Measurements from ENCODE around the gene MORN1. TPM values are rescaled to one million over a fixed set of nuclear protein-coding genes. Genes with fewer than 3 reads are reported as not detected.
"Not testable (repeated sequence)": the region's sequence is repeated elsewhere in the genome, so short reads cannot be mapped to it uniquely, and the experiment has no call there.

Gene MORN1
- total and polyA plus RNA-seq, 2 experiments from 2014 or later = 4.5 to 9.4 TPM

DNA sequence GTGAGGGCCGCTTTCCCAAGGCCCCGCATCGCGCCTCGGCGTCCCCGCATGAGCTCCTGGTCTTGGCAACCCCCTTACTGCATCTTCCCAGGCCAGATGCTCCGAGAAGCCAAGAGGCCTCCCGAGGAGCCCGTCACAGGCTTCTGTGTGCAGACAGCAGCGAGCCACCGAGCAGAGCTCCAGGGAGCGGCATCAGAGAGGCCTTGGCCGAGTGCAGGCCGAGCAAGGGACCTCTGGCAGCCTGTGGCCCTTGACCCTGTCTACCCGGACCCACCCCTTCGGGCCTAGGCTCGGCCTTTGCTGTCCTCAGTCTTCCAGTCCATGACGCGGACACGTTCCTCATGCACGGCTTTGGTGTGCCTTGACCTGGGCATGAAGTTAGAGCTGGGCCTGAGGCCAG is 63.5 kb downstream of the MORN1 start:
- no peaks in the 10 kb centered on the region for H3K27me3 ChIP-seq
- no peak for TF ChIP-seq EZH2 (IDR thresholded peaks at IDR 0.05; ENCODE audit: borderline replicate concordance)
- TF ChIP-seq EZH2phosphoT487 (IDR thresholded peaks at IDR 0.05; ENCODE audit: low read depth, severe bottlenecking, unreplicated experiment) = no peak
- TF ChIP-seq, protein P1, sequence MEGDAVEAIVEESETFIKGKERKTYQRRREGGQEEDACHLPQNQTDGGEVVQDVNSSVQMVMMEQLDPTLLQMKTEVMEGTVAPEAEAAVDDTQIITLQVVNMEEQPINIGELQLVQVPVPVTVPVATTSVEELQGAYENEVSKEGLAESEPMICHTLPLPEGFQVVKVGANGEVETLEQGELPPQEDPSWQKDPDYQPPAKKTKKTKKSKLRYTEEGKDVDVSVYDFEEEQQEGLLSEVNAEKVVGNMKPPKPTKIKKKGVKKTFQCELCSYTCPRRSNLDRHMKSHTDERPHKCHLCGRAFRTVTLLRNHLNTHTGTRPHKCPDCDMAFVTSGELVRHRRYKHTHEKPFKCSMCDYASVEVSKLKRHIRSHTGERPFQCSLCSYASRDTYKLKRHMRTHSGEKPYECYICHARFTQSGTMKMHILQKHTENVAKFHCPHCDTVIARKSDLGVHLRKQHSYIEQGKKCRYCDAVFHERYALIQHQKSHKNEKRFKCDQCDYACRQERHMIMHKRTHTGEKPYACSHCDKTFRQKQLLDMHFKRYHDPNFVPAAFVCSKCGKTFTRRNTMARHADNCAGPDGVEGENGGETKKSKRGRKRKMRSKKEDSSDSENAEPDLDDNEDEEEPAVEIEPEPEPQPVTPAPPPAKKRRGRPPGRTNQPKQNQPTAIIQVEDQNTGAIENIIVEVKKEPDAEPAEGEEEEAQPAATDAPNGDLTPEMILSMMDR (IDR thresholded peaks at IDR 0.05; ENCODE audit: poor library complexity) = no peak
- no peak for DNase-seq (ENCODE audit: low spot score)
- no peaks in the 10 kb centered on the region for H3K79me2 ChIP-seq
- H3K4me2 ChIP-seq = no peak overlapping the region
- no peak overlapping the region for H2AFZ ChIP-seq
- no peaks in the 10 kb centered on the region for H4K20me1 ChIP-seq (ENCODE audit: insufficient read depth, poor library complexity, severe bottlenecking)
- no peak overlapping the region for H3K4me3 ChIP-seq
- no peaks in the 10 kb centered on the region for H3K9me3 ChIP-seq (ENCODE audit: low read depth)
- H3K27ac ChIP-seq = no peak overlapping the region
- no peaks in the 10 kb centered on the region for H3K9me2 ChIP-seq (replicated peaks; ENCODE audit: insufficient read depth)
- H3K4me1 ChIP-seq (ENCODE audit: insufficient read depth) = peaks cover 21% of the 10 kb centered on the region
- 90% methylated on average over 19 of the region's 22 CpGs for WGBS (ENCODE audit: low lambda C conversion rate, missing lambda C conversion rate)
- no peaks in the 10 kb centered on the region for H3K36me3 ChIP-seq (replicated peaks; ENCODE audit: insufficient read depth, low read depth)

DNA sequence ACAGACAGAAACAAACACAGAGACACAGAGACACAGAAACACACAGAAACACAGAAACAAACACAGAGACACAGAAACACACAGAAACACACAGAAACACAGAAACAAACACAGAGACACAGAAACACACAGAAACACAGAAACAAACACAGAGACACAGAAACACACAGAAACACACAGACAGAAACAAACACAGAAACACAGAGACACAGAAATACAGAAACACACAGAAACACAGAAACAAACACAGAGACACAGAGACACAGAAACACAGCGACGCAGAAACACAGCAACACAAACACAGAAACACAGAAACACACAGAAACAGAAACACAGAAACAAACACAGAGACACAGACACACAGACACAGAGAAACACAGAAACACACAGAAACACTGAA is 64.2 kb downstream of the MORN1 start:
- peaks cover 28% of the 10 kb centered on the region for H3K4me1 ChIP-seq (ENCODE audit: insufficient read depth)
- DNase-seq (ENCODE audit: low spot score); H3K9me3 ChIP-seq (ENCODE audit: low read depth): not testable (repeated sequence)

DNA sequence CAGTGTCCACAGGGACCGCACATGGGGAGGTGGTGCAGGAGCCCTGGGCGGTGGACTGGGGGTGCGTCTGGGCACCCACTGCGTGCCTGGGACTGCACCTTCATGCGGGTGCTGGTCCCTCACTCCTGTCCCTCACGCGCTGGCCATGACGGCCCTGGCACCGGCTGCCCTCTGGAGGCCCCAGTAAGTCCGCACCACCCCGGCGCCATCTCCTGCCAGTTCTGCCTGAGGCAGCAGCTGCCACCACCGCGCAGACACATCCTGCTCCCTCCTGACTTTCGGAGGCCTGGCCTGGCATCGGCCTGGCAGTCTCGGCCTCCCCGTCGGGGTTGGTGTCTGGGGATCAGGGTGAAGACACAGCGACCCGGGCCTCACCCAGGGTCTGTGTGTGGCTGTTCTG is 64.8 kb downstream of the MORN1 start:
- H3K9me3 ChIP-seq (ENCODE audit: low read depth) = no peaks in the 10 kb centered on the region

More for the DNA sequence above, 64.2 kb downstream of the MORN1 start:
- not testable (repeated sequence) for H3K36me3 ChIP-seq (replicated peaks; ENCODE audit: insufficient read depth, low read depth); H3K79me2 ChIP-seq; H4K20me1 ChIP-seq (ENCODE audit: insufficient read depth, poor library complexity, severe bottlenecking); H3K4me3 ChIP-seq; H3K27ac ChIP-seq; H2AFZ ChIP-seq; H3K27me3 ChIP-seq; H3K4me2 ChIP-seq; H3K9me2 ChIP-seq (replicated peaks; ENCODE audit: insufficient read depth)
- WGBS (ENCODE audit: low lambda C conversion rate, missing lambda C conversion rate) = 100% methylated on average over 2 of the region's 2 CpGs

DNA sequence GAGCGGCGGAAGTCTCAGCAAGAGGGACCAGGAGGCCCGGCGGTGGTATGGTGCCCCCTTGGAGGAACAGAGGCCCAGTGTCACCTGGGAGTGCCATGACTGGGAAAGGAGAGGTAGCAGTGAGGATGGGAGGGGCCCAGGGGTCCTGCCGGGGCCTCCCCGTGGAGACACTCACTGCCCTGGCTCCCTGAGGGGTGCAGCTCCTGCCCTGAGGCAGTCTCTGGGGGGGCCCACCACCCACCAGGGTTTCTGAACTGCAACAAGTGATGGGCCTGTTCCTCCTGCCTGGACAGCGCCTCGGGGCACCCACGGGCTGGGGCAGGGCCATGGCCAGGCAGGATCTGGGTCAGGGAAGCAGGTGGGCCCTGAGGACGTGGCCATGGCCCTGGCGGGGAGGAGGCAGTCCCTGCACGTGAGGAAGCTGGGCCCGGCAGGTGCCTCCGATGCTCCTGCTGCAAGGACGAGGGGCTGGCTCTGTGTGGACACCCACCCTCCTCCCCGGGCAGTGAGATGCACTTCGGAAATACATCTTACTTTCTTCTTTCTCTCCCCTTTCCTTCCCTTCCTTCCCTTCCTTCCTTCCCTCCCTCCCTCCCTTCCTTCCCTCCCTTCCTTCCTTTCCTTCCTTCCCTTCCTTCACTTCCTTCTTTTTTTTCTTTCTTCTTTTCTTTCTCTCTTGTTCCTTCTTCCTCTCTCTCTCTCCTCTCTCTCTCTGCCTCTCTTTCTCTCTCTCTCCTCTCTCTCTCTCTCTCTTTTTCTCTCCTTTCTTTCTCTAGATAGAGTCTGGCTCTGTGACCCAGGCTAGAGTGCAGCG is 66.6 kb downstream of the MORN1 start:
- Histone ChIP-seq H4K20me1 (ENCODE audit: insufficient read depth, poor library complexity, severe bottlenecking) (no peaks in the 10 kb centered on the region), H3K4me3 (no peak overlapping the region), H3K36me3 (replicated peaks; ENCODE audit: insufficient read depth, low read depth) (no peaks in the 10 kb centered on the region), H3K4me2 (no peak overlapping the region), H3K9me3 (ENCODE audit: low read depth) (no peaks in the 10 kb centered on the region), H3K4me1 (ENCODE audit: insufficient read depth) (peaks cover 28% of the 10 kb centered on the region), H2AFZ (no peak overlapping the region), H3K27ac (no peak overlapping the region), H3K9me2 (replicated peaks; ENCODE audit: insufficient read depth) (no peaks in the 10 kb centered on the region), H3K79me2 (no peaks in the 10 kb centered on the region), H3K27me3 (no peaks in the 10 kb centered on the region)
- TF ChIP-seq, protein P1 (IDR thresholded peaks at IDR 0.05; ENCODE audit: poor library complexity) = no peak
- TF ChIP-seq EZH2phosphoT487 (IDR thresholded peaks at IDR 0.05; ENCODE audit: low read depth, severe bottlenecking, unreplicated experiment) = no peak
- TF ChIP-seq EZH2 (IDR thresholded peaks at IDR 0.05; ENCODE audit: borderline replicate concordance) = no peak
- no peak for DNase-seq (ENCODE audit: low spot score)
- 85% methylated on average over 9 of the region's 18 CpGs for WGBS (ENCODE audit: low lambda C conversion rate, missing lambda C conversion rate)

More for the DNA sequence above, 64.8 kb downstream of the MORN1 start:
- TF ChIP-seq EZH2 (IDR thresholded peaks at IDR 0.05; ENCODE audit: borderline replicate concordance) (no peak), EZH2phosphoT487 (IDR thresholded peaks at IDR 0.05; ENCODE audit: low read depth, severe bottlenecking, unreplicated experiment) (no peak)
- TF ChIP-seq, protein P1 (IDR thresholded peaks at IDR 0.05; ENCODE audit: poor library complexity) = no peak
- Histone ChIP-seq H3K4me3 (no peak overlapping the region), H2AFZ (no peak overlapping the region), H3K27me3 (no peaks in the 10 kb centered on the region), H4K20me1 (ENCODE audit: insufficient read depth, poor library complexity, severe bottlenecking) (no peaks in the 10 kb centered on the region), H3K4me2 (no peak overlapping the region), H3K36me3 (replicated peaks; ENCODE audit: insufficient read depth, low read depth) (no peaks in the 10 kb centered on the region), H3K4me1 (ENCODE audit: insufficient read depth) (peaks cover 32% of the 10 kb centered on the region), H3K27ac (no peak overlapping the region), H3K79me2 (no peaks in the 10 kb centered on the region), H3K9me2 (replicated peaks; ENCODE audit: insufficient read depth) (no peaks in the 10 kb centered on the region)
- WGBS (ENCODE audit: low lambda C conversion rate, missing lambda C conversion rate) = 87% methylated on average over 21 of the region's 21 CpGs
- DNase-seq (ENCODE audit: low spot score) = no peak

All from hepatocyte (in vitro differentiated cells).